K562 (cell line): ENCODE results near the gene CAMK1D. TPM values are rescaled to one million over a fixed set of nuclear protein-coding genes. Genes with fewer than 3 reads are reported as not detected.

Source experiments
- ATAC-seq: fragments of 200-7000 bp; cut with Tn5 transposase; 3 replicates; pipeline ENCODE4 v1.9.1; 2020; ENCODE audit warnings: moderate library complexity
- BruUV-seq: library from RNA; stranded (reverse); fragments of 400-500 nt; replicated peaks from 2 replicates; lab custom pipeline; 2021; lab: Mats Ljungman, UMichigan
- CTCF ChIA-PET: fragments of 300-600 bp; formaldehyde crosslinking; extraction: SDS; loops from one replicate; lab custom pipeline; 2021; ENCODE audit warnings: low intra/inter-chr PET ratio; lab: Yijun Ruan, JAX
- POLR2A ChIA-PET: fragments of 300-600, 350-650 bp; sonication (Branson Sonifier 250); formaldehyde crosslinking; extraction: SDS; loops from one replicate; lab custom pipeline; 2021; ENCODE audit warnings: antibody characterized with exemption, inconsistent platforms; lab: Yijun Ruan, JAX
- DNase-seq, 4 experiments: peaks; one replicate each; pipeline versions ENCODE4 v3.0.0 to v3.0.0-alpha.2; 2011 to 2018; ENCODE audit warnings: low spot score in 3 of 4, mixed read lengths in 3 of 4; ENCODE audit errors: extremely low read depth in 1 of 4
- FAIRE-seq: peaks from 2 replicates; lab custom pipeline; 2011; peaks lifted over from hg19 to GRCh38; lab: Jason Lieb, UNC
- H2AFZ ChIP-seq: 2 replicates; pipeline ENCODE4 v1.6.0; 2011; ENCODE audit warnings: low read depth, low read length, control low read depth, inconsistent platforms
- H3K27ac ChIP-seq: fragments of 200-600 bp; 3 replicates; pipeline ENCODE4 v1.8.0; 2011; ENCODE audit warnings: low read depth, mild to moderate bottlenecking, control low read depth, inconsistent platforms, low read length, moderate library complexity, mixed read lengths; ENCODE audit errors: extremely low read depth
- H3K27me3 ChIP-seq, 2 experiments: fragments of 300-600 bp in 1 of 2; 2 replicates in 1 of 2; 3 replicates in 1 of 2; pipeline versions ENCODE4 v1.6.0 to v1.8.0; 2011; ENCODE audit warnings: inconsistent platforms in 2 of 2, low read length in 2 of 2, mild to moderate bottlenecking in 1 of 2, mixed read lengths in 1 of 2, moderate library complexity in 1 of 2; ENCODE audit not compliant: control insufficient read depth in 2 of 2, insufficient read depth in 2 of 2
- H3K36me3 ChIP-seq: fragments of 300-600 bp; 3 replicates; pipeline ENCODE4 v1.8.0; 2011; ENCODE audit warnings: mild to moderate bottlenecking, low read length, inconsistent platforms; ENCODE audit not compliant: control insufficient read depth, insufficient read depth
- H3K4me1 ChIP-seq, 2 experiments: fragments of 200-600 bp in 1 of 2; replicated peaks in 1 of 2; 2 replicates in 1 of 2; 3 replicates in 1 of 2; pipeline versions ENCODE4 v1.5.1 to v1.8.0; 2011; ENCODE audit warnings: inconsistent platforms in 2 of 2, low read length in 2 of 2, mild to moderate bottlenecking in 1 of 2, mixed read lengths in 1 of 2, moderate library complexity in 1 of 2; ENCODE audit not compliant: control insufficient read depth in 2 of 2, insufficient read depth in 2 of 2
- H3K4me2 ChIP-seq: 2 replicates; pipeline ENCODE4 v1.6.1; 2011; ENCODE audit warnings: low read length, control low read depth, inconsistent platforms, mixed read lengths; ENCODE audit not compliant: insufficient read depth
- H3K4me3 ChIP-seq: fragments of 200-600 bp; sonication (generic), shearing (Covaris generic); 2 replicates; pipeline ENCODE4 v1.5.1; 2016; ENCODE audit warnings: control low read depth, inconsistent platforms
- H3K79me2 ChIP-seq: fragments of 200-600 bp; 3 replicates; pipeline ENCODE4 v1.8.0; 2011; ENCODE audit warnings: low read length, inconsistent platforms; ENCODE audit not compliant: control insufficient read depth, insufficient read depth
- H3K9ac ChIP-seq, 2 experiments: 2 replicates each; pipeline versions ENCODE4 v1.6.0 to v1.6.1; 2011; ENCODE audit warnings: low read depth in 2 of 2, low read length in 2 of 2, control low read depth in 1 of 2, inconsistent platforms in 1 of 2, mild to moderate bottlenecking in 1 of 2, mixed read lengths in 1 of 2; ENCODE audit not compliant: insufficient read depth in 1 of 2
- H3K9me1 ChIP-seq: one replicate; pipeline ENCODE4 v1.6.0; 2011; ENCODE audit warnings: inconsistent platforms, mild to moderate bottlenecking, low read length, moderate library complexity; ENCODE audit not compliant: control insufficient read depth, insufficient read depth
- H3K9me3 ChIP-seq: replicated peaks from 2 replicates; pipeline ENCODE4 v1.5.1; 2011; ENCODE audit warnings: low read depth, low read length, inconsistent platforms; ENCODE audit not compliant: control insufficient read depth, insufficient read depth
- H4K20me1 ChIP-seq: replicated peaks from 2 replicates; pipeline ENCODE4 v1.6.1; 2011; ENCODE audit warnings: low read length, inconsistent platforms, mixed read lengths; ENCODE audit not compliant: control insufficient read depth, insufficient read depth
- HDAC3 ChIP-seq: fragments of 450-650 bp; IDR thresholded peaks from 2 replicates; pipeline ENCODE4 v1.6.1; 2018; ENCODE audit warnings: borderline replicate concordance, mild to moderate bottlenecking, moderate library complexity; ENCODE audit not compliant: partially characterized antibody
- MEF2D ChIP-seq: conservative IDR thresholded peaks from 2 replicates; pipeline ENCODE4 v1.6.1; 2016; ENCODE audit warnings: low read depth, missing genetic modification characterization, missing compliant biosample characterization
- PPARD ChIP-seq: fragments of 250-450 bp; sonication (Bioruptor Pico); IDR thresholded peaks from 2 replicates; pipeline ENCODE4 v1.8.0; 2022; ENCODE audit warnings: inconsistent platforms, mild to moderate bottlenecking, moderate library complexity
- PTBP1 ChIP-seq: fragments of 200-400 bp; formaldehyde crosslinking; IDR thresholded peaks from 2 replicates; pipeline ENCODE4 v1.6.1; 2017; ENCODE audit warnings: low read depth, low read length
- ZNF146 ChIP-seq: IDR thresholded peaks from one replicate; pipeline ENCODE4 v1.6.1; 2018; ENCODE audit warnings: missing compliant biosample characterization; ENCODE audit not compliant: unreplicated experiment
- ZNF584 ChIP-seq: fragments of 200-800 bp; sonication (Bioruptor generic); IDR thresholded peaks from 2 replicates; pipeline ENCODE4 v1.6.1; 2016; ENCODE audit warnings: low read depth, mild to moderate bottlenecking, missing genetic modification characterization, missing compliant biosample characterization
- in situ Hi-C: fragments of 300-500 bp; cut with MboI; formaldehyde crosslinking; loops from 4 replicates; pipeline ENCODE4 v1.15.0; 2018; ENCODE audit warnings: inconsistent platforms, mixed read lengths
- intact Hi-C: fragments of 100-400 bp; cut with micrococcal nuclease; formaldehyde crosslinking; loops from 2 replicates; pipeline ENCODE4 v1.14.2; 2022
- polyA plus RNA-seq, 8 experiments: library from polyadenylated mRNA; depleted of rRNA in 4 of 8; stranded (reverse) in 5 of 8; unstranded in 3 of 8; fragments of >200 nt; fragmentation: Nextera tagmentation in 2 of 8; fragmentation: Illumina TruSeq in 1 of 8; extraction: Ambion mirVana in 2 of 8; extraction: Trizol in 1 of 8; gene quantifications; 2 replicates each; pipeline versions ENCODE4 v1.2.1 to v1.2.3, GENCODE V29; 2011 to 2014; ENCODE audit warnings: inconsistent platforms in 1 of 8, missing spikeins in 1 of 8
- total RNA-seq, 7 experiments: library from RNA; depleted of rRNA in 6 of 7; stranded (reverse); fragments of >200 nt in 6 of 7; fragmentation: Illumina TruSeq in 2 of 7; extraction: Trizol in 2 of 7; gene quantifications; 2 replicates each; pipeline versions ENCODE4 v1.2.1 to v1.2.3, GENCODE V29; 2011 to 2021; ENCODE audit warnings: low replicate concordance in 1 of 7
- TF ChIP-seq, protein P1 (sequence below): fragments of 450-650 bp; IDR thresholded peaks from 2 replicates; pipeline ENCODE4 v1.7.0; 2016; ENCODE audit warnings: borderline replicate concordance
- TF ChIP-seq, protein P2 (sequence below): fragments of 250-450 bp; sonication (Bioruptor Pico); IDR thresholded peaks from 2 replicates; pipeline ENCODE4 v1.4.0; 2020
- TF ChIP-seq, protein P3 (sequence below): fragments of 450-650 bp; IDR thresholded peaks from 2 replicates; pipeline ENCODE4 v1.6.1; 2016; ENCODE audit warnings: missing biosample characterization, missing genetic modification characterization
- TF ChIP-seq, protein P4 (sequence below): sonication (generic); formaldehyde crosslinking; IDR thresholded peaks from 2 replicates; pipeline ENCODE4 v1.8.0; 2022; ENCODE audit warnings: mild to moderate bottlenecking, low read depth, missing genetic modification reagents
- TF ChIP-seq, protein P5 (sequence below), 2 experiments: fragments of 450-650 bp in 1 of 2; IDR thresholded peaks; 2 replicates each; pipeline ENCODE4 v1.6.1; 2011 to 2017; ENCODE audit warnings: low read depth in 2 of 2, antibody characterized with exemption in 1 of 2, borderline replicate concordance in 1 of 2, low read length in 1 of 2, mild to moderate bottlenecking in 1 of 2, mixed read lengths in 1 of 2; ENCODE audit not compliant: control insufficient read depth in 1 of 2

Gene CAMK1D
- total and polyA plus RNA-seq, 9 of the 15 experiments (the other 6 are each of a cell fraction or from before 2014, with no cell fraction given), result 0.12 to 0.24 (median 0.20) TPM; not detected in 5

DNA sequence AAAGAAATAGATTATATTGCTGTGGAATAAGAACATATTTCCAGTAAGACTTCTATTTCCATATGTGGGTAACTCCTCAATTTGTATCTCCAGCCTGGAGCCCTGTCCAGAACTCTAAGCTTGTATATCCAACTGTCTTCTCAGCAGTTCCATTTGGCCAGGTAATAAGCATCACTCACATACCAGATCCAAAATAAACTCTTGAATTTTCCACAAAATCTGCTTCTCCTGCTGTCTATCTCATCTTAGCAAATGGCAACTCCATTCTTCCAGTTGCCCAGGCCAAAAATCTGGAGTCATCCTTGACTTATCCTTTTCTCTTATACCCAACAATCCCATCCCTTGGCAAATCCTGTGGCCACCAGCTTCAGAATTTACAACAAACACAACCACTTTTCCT lies 325.8 kb downstream of the CAMK1D start:
- Histone ChIP-seq H3K79me2 (no peaks in the 10 kb centered on the region), H3K4me3 (no peak overlapping the region), H4K20me1 (no peaks in the 10 kb centered on the region), H3K4me1 (no peaks in the 10 kb centered on the region), H3K27ac (no peak overlapping the region), H3K9me3 (no peaks in the 10 kb centered on the region), H3K27me3 (peaks cover 2 to 11% of the 10 kb centered on the region in 2 experiments; a peak in 3 of 5 replicates), H3K36me3 (no peaks in the 10 kb centered on the region), H3K9ac (no peak overlapping the region), H3K9me1 (no peaks in the 10 kb centered on the region), H3K4me2 (no peak overlapping the region), H2AFZ (no peak overlapping the region)
- no peak for ATAC-seq
- BruUV-seq, result no TSS peak
- in situ Hi-C loops (no loop called here), intact Hi-C loops (no loop called here)
- CTCF ChIA-PET, result no interaction called here
- POLR2A ChIA-PET, result interaction anchor here (0.6 to 0.7 kb wide), 2 partner anchors 11 to 195 kb away, joined by 3 read pairs; no protein-coding TSS in a partner anchor
- DNase-seq, result no peak
- FAIRE-seq, result no peak
- no peak for TF ChIP-seq HDAC3
- TF ChIP-seq, protein P1, sequence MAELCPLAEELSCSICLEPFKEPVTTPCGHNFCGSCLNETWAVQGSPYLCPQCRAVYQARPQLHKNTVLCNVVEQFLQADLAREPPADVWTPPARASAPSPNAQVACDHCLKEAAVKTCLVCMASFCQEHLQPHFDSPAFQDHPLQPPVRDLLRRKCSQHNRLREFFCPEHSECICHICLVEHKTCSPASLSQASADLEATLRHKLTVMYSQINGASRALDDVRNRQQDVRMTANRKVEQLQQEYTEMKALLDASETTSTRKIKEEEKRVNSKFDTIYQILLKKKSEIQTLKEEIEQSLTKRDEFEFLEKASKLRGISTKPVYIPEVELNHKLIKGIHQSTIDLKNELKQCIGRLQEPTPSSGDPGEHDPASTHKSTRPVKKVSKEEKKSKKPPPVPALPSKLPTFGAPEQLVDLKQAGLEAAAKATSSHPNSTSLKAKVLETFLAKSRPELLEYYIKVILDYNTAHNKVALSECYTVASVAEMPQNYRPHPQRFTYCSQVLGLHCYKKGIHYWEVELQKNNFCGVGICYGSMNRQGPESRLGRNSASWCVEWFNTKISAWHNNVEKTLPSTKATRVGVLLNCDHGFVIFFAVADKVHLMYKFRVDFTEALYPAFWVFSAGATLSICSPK, result no peak
- no peak for TF ChIP-seq ZNF146 (CRISPR knock-in tag)
- TF ChIP-seq PPARD (CRISPR knock-in tag), result no peak
- TF ChIP-seq, protein P2, sequence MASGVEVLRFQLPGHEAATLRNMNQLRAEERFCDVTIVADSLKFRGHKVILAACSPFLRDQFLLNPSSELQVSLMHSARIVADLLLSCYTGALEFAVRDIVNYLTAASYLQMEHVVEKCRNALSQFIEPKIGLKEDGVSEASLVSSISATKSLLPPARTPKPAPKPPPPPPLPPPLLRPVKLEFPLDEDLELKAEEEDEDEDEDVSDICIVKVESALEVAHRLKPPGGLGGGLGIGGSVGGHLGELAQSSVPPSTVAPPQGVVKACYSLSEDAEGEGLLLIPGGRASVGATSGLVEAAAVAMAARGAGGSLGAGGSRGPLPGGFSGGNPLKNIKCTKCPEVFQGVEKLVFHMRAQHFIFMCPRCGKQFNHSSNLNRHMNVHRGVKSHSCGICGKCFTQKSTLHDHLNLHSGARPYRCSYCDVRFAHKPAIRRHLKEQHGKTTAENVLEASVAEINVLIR (CRISPR knock-in tag), result no peak
- TF ChIP-seq MEF2D (tag), result no peak
- TF ChIP-seq, protein P3, sequence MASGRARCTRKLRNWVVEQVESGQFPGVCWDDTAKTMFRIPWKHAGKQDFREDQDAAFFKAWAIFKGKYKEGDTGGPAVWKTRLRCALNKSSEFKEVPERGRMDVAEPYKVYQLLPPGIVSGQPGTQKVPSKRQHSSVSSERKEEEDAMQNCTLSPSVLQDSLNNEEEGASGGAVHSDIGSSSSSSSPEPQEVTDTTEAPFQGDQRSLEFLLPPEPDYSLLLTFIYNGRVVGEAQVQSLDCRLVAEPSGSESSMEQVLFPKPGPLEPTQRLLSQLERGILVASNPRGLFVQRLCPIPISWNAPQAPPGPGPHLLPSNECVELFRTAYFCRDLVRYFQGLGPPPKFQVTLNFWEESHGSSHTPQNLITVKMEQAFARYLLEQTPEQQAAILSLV, result no peak
- TF ChIP-seq, protein P4, sequence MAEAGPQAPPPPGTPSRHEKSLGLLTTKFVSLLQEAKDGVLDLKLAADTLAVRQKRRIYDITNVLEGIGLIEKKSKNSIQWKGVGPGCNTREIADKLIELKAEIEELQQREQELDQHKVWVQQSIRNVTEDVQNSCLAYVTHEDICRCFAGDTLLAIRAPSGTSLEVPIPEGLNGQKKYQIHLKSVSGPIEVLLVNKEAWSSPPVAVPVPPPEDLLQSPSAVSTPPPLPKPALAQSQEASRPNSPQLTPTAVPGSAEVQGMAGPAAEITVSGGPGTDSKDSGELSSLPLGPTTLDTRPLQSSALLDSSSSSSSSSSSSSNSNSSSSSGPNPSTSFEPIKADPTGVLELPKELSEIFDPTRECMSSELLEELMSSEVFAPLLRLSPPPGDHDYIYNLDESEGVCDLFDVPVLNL (CRISPR knock-in tag), result no peak
- TF ChIP-seq, protein P5, sequence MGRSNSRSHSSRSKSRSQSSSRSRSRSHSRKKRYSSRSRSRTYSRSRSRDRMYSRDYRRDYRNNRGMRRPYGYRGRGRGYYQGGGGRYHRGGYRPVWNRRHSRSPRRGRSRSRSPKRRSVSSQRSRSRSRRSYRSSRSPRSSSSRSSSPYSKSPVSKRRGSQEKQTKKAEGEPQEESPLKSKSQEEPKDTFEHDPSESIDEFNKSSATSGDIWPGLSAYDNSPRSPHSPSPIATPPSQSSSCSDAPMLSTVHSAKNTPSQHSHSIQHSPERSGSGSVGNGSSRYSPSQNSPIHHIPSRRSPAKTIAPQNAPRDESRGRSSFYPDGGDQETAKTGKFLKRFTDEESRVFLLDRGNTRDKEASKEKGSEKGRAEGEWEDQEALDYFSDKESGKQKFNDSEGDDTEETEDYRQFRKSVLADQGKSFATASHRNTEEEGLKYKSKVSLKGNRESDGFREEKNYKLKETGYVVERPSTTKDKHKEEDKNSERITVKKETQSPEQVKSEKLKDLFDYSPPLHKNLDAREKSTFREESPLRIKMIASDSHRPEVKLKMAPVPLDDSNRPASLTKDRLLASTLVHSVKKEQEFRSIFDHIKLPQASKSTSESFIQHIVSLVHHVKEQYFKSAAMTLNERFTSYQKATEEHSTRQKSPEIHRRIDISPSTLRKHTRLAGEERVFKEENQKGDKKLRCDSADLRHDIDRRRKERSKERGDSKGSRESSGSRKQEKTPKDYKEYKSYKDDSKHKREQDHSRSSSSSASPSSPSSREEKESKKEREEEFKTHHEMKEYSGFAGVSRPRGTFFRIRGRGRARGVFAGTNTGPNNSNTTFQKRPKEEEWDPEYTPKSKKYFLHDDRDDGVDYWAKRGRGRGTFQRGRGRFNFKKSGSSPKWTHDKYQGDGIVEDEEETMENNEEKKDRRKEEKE (IDR thresholded peaks at IDR 0.05; ENCODE audit: borderline replicate concordance in 1 of 2, control insufficient read depth in 1 of 2, low read depth in 2 of 2, low read length in 1 of 2), result no peak
- no peak for TF ChIP-seq ZNF584 (CRISPR knock-in tag)
- no peak for TF ChIP-seq PTBP1
